ENCODE results near the gene GTF2H1.
"Not testable (repeated sequence)": the region's sequence is repeated elsewhere in the genome, so short reads cannot be mapped to it uniquely, and the experiment has no call there.

Gene GTF2H1

DNA sequence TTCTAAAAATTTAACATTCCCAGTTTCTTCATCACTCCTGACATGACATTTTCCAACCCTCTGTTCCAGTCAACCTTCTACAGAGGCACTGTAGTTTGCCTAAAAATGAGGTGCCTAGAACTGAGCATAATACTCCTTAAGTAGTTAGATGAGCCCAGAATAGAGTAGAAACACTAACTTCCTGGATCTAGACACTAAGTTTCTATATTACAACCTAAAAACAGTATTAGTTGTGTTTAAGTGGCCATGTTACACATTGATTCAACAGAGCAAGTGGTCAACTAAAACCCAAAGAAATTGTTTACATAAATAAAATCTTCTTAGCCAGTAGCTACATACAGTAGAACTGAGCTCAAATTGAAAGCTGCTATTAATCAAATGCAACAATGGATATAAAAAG is 1.8 kb upstream of the GTF2H1 start:
- DNase-seq, result peak; percentile 53

DNA sequence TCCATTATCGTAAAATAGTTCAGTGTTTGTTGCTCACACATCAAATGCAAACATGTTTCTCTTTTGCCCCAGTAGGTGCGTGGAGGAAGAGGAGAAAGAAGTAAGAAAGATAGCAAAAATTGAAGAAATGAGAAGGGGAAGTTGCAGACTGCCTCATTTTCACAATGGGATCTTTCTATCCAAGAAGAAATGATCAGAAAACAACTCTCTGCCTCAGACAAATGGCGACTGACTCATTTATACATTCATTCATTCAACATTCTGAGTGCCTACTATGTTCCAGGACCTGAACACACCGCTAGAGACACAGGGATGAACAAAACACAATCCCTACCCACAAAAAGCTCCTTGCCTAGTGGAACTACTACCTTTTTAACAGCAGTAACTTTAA is 794 bp upstream of the GTF2H1 start:
- peak; percentile 65 for DNase-seq

DNA sequence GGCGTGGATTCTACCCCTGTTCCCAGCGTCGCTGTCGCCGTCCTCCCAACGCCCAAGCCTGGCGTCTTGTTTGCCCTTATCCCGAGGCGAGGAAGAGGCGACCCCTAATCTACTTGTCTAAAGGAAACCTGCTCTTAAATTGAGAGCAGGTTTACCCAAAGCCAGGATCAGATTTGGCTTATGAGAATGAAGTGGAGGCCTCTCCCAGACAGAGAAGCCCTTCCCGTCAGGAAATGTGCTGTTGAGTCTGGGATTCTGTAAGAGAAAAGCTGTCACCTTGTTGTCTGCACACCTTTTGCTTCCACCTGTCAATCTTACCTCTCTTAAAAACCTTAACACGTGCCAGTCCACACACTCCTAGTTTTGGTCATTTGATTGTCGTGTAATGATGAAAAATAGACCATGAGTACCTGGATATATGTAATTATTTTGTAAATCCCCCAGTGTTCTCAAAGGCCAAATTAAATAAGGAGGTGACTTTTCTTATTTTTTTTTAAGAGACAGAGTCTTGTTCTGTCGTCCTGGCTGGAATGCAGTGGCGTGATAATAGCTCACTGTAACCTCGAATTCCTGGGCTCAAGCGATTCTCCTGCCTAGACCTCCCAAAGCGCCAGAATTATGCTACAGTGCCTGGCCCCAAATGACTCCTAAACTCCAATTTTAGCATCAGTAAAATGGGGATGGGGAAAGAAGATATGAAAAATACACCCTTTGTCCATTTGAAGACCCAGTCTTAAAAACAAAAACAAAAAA is 627 bp downstream of the GTF2H1 start:
- DNase-seq, result no peak

DNA sequence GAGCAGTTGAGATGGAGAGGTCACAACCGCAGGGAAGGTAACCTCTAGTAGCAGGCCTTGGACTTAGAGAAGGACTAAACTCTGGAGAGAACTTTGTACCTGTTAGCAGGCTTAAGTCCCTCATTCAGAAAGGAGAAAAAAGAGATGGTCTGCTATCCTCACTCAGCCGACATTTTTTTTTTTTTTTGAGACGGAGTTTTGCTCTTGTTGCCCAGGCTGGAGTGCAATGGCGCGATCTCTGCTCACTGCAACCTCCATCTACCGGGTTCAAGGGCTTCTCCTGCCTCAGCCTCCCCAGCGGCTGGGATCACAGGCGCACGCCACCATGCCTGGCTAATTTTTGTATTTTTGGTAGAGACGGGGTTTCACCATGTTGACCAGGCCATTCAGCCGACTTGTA is 1.5 kb downstream of the GTF2H1 start:
- not testable (repeated sequence) for DNase-seq

DNA sequence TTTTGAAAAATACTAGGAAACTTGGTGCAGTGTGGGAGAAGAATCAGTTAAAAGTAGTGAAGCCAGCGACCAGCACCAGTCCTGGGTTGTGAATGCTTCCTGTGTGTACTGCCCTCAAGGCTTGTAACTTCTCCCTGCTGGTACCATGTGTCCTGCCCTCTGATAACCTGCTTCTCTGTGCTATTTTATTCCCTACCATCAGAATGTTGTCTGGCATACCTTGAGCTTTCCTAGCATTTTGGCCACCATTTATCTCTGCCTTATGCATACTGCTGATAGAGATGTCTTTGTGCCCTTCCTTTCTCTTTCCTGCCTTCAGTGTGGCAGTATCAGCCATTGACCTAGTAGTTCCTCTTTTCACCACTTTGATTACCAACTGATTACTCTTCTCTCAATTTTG is 2.0 kb downstream of the GTF2H1 start:
- peak; percentile 30 for DNase-seq

DNA sequence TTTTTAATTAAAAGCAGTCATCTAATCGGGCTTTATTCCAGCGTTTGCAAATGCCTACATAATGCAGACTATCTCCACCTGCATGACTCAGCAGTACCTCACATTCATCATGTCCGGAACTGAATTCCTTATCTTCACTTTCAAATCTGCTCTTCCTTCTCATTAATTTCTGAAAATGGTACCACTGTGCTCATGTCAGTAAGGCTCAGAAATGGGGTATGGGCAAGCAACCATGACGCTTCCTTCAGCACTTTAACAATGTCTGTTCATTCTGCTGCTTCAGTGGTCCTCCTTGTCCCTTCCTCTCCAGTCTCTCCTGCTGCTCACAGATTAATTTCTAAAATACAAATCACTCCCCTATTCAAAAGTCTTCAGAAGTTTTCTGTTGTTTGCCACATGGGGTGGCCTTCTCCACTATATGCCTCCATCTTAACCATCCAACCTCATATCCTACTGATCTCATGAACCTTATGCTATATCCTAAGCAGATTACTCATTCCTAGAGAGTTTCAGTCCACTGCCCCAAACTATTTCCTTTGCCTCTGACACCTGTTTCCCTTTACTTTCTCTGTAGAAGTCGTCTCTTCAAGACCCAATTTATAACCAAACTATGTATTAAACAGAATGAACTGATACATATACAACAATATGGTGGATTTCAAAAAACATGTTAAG is 7.0 kb downstream of the GTF2H1 start:
- DNase-seq, result no peak

DNA sequence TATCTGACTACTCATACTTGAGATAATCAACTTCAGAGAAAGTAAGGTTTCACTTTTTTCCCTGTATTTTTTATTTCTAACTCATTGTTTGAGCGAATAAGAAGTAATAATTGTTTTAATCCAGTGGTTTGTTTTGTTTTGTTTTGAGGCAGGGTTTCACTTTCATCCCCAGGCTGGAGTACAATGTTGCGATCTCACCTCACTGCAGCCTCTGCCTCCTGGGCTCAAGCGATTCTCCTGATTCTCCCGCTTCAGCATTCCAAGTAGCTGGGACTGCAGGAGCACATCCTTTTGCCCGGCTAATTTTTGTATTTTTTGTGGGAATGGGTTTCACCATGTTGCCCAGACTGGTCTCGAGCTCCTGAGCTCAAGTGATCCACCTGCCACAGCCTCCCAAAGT is 8.6 kb downstream of the GTF2H1 start:
- no peak for DNase-seq

DNA sequence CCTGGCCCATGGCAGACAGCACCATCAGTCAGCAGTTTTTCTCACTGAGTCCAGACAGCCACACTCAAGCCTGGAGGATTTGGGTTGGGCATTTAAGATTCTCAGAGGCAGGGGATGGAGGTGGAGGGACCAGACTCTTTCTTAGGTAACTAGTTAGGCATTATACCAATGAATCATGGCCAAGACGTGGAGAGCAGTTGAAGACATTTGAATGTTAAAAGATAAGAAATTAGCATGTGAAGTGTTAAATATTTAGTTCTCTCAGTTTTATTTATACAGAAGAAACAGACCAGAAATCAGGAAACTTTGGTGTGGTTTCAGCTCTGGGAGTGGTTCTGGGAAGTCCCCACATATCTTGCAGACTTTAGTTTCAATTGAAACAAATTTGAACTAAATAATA is 9.9 kb downstream of the GTF2H1 start:
- DNase-seq, result no peak

DNA sequence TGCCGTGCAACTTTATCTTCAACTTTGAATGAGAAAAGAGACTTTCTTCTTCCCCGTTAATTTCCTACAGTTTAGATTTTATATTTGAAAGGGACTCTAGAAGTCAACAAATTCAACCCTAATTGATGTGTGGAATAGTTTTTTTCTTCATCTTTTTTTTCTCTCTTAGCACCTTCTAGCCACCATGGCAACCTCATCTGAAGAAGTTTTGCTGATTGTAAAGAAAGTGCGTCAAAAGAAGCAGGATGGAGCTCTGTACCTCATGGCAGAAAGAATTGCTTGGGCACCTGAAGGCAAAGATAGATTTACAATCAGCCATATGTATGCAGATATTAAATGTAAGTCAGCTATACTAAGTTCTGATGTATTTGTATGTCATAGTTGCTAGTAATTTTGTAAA is 10.5 kb downstream of the GTF2H1 start:
- no peak for DNase-seq

DNA sequence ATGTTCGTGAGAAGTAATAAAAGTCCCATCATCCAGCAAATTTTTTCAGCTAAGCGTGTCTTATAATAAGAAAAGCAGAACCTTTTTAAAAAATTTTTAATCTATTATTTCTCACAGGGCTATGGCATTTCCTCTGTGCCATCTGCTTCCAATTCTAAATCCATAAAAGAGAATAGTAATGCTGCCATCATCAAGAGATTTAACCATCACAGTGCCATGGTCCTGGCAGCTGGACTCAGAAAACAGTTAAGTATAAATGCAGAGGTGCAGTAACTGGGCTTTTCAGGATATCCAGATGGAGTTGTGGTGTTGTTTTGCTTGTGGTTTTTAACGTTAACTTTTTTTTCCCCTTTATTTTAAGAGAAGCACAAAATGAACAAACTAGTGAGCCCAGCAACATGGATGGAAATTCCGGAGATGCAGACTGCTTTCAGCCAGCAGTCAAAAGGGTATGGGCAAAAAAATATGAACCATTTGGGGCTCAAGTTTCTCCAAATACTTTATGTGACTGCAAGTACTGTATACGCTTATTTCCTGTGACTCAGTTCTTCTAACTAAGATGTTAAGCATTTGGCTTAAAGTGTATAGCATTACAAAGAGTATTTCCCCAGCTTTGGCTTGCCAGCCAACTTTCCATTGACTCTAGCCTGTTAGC is 25.2 kb downstream of the GTF2H1 start:
- no peak for DNase-seq

DNA sequence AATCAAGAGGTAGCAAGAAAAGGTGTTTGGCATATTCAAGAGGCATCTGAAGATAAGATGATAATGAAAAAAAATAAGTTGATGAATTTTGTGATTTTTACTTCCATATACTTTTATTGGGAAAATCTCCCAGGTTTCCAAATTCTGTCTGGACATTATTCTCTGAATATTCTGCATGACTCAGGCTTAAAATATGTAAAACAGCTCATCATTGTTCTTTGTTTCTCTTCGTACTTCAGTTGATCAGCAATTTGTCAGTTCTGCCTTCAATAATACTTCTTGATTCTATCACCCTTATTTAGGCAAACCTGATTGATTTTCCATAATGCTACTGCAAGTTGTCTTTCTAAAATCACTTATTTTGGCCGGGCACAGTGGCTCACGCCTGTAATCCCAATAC is 30.2 kb downstream of the GTF2H1 start:
- DNase-seq, result no peak

DNA sequence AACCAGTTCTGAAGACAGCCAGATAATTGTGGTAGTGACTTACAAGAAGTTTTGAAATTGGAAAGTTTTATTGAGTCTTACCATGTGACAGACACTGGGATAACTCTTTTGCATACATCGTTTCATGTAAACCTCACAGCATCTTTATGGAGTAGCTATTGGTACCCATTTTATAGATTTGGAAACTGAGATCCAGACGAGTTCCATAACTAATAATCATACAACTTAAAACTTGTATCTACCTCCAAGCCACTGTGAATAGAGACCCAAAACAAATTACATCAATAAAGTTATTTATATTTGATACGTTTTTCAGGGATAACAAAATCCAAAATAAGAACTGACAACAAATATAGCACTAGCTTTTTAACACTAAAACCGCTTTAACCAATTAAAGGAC is 36.3 kb downstream of the GTF2H1 start:
- no peak for DNase-seq

DNA sequence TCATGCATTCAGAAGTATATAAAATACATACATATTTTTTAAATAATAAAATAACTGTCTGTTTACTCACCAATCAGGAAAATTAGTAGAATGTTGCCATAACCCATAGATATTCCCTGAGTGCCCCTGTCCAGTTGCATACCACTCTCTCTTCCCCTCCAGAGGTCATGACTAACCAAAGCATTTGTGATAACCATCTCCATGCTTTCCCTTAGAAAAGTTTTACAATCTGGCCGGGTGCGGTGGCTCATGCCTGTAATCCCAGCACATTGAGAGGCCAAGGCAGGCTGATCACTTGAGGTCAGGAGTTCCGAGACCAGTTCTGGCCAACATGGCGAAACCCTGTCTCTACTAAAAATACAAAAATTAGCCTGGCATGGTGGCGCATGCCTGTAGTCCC is 38.8 kb downstream of the GTF2H1 start:
- DNase-seq, result no peak

DNA sequence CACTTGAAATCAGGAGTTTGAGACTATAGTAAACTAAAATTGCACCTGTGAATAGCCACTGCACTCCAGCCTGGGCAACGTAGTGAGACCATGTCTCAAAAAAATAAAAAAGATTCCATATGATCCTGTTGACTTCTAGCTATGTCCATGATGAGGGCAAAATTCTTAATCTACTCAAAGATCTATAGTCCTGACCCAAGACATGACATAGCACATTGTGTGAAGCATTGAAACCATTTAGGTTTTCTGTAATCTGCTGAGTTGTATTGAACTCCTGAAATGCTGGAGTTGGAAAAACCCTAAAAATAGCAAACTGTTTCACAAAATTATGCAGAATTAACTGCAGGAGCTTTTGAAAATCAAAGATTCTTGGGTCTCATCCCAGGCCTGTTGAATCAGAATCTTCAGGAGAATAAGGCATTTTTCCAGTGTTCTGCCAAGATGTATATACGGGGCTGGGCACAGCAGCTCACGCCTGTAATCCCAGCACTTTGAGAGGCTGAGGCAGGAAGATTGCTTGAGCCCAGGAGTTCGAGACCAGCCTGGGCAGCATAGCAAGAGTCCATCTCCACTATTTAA is 42.2 kb downstream of the GTF2H1 start:
- DNase-seq, result no peak

DNA sequence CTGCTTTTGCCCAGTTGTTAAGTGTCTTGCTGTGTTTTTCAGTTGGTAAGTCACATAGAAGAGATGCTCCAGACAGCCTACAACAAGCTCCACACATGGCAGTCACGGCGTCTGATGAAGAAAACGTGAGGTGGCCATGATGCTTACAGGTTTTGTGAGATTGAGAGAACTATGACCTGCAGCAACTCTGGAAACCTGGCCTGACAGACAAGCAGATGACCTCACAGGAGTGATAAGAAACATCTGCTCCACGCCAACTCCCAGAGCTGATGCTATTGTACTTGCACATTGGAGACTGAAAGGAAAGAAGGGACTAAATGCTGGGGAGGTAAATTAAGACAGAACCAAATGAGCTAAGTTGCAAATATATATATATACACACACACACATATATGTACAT is 43.4 kb downstream of the GTF2H1 start:
- no peak for DNase-seq

DNA sequence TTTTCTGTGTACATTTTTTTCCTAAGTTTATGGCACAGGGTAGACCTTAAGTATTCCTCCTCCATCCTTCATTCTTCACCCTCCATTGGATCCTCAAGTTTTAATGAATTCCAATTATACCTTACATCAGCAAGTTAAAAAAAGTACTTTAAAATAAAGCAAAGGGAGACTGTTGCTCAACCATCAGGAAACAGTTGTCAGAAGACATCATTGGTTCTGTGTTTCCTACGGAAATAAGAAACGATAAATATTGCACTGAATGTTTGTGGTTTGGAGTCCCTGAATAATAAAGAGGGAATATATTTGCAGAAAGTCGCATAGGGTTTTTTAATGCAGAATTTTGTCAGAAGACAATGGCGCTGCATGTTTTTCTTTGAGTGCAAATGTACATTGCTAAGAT is 43.9 kb downstream of the GTF2H1 start:
- DNase-seq, result no peak

DNA sequence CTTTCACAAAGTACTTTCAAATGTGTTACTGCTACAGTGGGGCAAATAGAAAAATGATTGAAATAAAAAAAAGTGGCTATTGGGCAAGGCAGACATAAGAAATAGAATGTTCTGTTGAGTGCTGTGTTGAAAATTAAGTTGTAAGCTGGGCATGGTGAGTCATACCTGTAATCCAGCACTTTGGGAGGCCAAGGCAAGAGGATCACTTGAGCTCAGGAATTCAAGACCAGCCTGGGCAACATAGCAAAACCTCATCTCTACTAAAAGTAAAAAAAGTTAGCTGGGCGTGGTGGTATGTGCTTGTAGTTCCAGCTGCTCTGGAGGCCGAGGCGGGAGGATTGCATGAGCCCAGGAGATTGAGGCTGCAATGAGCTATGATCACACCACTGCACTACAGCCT is 45.1 kb downstream of the GTF2H1 start:
- DNase-seq, result no peak

DNA sequence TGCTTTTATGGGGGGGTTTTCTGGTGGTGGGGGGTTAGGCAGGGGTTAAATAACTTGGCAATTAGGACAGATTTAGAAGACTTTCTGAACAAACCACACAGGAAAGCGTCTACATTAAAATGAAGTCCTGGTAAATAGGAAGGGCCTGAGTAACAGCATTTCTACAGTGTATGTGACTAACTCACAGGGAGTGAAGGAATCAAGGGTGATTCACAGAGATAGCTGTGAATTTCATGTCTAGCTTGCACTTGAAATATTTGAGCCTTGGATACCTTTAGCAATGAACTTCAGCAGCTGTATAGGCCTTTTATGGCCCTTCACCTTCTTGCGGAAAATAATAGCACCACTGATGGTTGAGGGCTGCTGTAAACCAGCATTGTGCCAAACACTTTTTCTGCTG is 45.9 kb downstream of the GTF2H1 start:
- no peak for DNase-seq

DNA sequence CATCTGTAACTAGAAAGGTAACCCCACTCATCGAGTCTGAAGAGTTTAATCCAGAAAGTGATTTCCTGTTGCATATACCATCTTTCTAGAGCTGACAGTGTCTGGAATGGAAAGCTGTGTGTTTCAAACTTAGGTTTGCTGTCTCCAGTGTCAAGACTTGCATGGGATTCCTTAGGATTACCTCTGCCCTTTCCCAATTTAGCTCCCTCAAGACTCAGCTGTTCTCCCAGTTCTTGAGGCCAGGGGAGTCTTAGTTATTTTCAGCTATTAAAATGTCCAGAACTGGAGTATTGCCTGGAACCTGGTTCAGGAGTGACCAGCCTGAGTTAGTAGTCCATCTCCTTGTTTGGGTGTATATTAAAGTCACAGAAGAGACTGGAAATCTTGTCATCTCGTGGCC is 47.0 kb downstream of the GTF2H1 start:
- DNase-seq, result no peak

DNA sequence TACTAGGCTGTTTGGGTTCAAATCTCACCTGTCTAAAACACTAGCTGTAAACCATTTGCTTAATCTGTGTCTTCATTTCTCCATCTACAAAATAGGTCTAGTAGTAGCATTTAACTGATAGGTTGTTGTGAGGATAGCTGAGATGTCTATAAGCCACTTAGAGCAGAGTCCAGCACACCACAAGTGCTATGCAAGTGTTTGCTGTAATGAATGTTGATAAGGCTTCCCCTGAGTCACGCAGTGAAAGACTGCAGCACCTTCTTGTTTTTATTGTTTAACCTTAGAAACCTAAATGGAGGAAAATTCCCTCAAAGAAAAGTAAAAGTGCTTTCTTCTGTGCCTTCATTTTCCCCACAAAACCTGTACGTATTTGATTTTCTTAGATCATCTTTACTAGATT is 48.9 kb downstream of the GTF2H1 start:
- DNase-seq, result no peak

DNA sequence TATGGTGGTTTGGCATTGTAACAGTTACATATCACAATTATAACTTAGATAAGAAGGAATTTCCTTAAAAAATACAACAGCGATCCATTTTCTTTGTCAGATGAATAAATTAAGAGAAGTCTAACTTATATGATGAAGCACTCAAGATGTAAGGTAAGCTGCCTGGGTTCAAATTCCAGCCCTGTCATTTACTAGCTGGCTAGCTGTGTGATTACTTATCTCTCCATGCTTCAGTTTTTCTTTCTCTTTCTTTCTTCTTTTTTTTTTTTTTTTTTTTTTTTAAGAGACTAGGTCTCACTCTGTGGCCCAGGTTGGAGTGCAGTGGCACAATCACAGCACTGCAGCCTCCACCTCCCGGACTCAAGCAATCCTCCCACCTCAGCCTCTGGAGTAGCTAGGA is 49.8 kb downstream of the GTF2H1 start:
- DNase-seq, result no peak

DNA sequence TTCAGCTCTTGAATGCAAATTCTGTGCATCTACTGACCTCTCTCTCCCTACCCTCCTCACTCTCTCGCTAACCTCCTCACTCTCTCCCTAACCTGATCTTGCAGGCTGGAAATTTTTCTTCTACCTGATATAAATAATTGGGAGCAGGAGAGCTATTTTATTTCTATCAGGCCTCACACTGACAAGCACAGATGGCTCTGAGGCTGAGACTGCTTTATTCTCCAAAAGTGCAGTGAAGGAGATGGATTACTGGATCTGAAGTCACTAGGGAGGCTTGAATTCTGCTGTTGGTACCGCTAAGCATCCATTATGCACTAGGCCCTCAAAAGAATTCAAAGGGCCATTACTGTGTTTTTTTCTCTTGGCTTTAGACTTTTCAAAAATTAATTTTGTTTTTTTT is 52.6 kb downstream of the GTF2H1 start:
- no peak for DNase-seq

DNA sequence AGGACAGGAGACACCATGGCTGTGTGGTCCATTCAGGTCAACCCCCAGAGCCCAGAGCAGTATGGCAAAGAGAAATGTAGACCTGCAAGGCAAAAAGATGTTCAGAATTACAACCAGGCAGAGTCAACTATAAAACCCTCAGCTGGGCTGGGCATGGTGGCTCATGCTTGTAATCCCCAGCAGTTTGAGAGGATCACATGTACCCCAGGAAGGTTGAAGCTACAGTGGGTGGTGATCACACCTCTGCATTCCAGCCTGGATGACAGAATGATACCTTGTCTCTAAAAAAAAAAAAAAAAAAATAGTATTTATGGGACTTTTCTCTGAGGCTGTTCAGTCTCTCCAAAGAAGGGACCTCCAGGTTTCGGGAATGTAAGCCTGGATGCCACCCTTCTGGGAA is 53.6 kb downstream of the GTF2H1 start:
- DNase-seq, result no peak

DNA sequence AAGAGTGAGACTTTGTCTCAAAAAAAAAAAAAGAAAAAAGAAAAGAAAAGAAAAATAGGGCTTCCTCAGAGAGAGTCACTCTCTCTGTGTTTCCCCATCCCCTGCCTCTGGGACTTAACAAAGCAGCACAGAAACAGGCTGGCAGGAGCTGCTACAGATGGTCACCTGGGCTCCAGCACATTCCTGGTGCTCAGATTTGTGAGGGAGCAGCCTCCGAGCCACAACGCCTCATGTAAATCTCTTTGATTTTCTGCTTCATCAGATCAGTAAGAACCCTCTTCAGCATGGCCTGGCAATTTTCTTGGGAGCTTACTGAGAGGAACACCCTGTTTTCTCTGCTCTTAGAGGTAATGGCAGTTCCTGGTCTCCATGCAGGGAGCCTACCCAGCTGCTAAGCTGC is 56.8 kb downstream of the GTF2H1 start:
- no peak for DNase-seq
